Gastrocnemius medialis (tissue), 4 donors: ENCODE data around the gene GRIK4. TPM values are rescaled to one million over a fixed set of nuclear protein-coding genes. Genes with fewer than 3 reads are reported as not detected.
A peak's percentile ranks its signal among the peaks of the same experiment; 100 is the strongest.

Source experiments
- ATAC-seq, 2 donors: fragments of 150-250 bp; one replicate each; pipeline ENCODE4 v1.9.1; 2016
- DNase-seq, 2 donors: peaks; one replicate each; pipeline ENCODE4 v3.0.0-alpha.2; 2019
- H3K27ac ChIP-seq, 4 donors: fragments of 200-600 bp; sonication (generic); 1 replicate in 1 of 4; 2 replicates in 3 of 4; pipeline ENCODE4 v1.5.1; 2016 to 2018; ENCODE audit warnings: mild to moderate bottlenecking in 2 of 4, moderate library complexity in 1 of 4
- H3K27me3 ChIP-seq, 3 donors: fragments of 200-600 bp; sonication (generic) in 2 of 3; 1 replicate in 1 of 3; 2 replicates in 2 of 3; pipeline versions ENCODE4 v1.5.1 to v1.6.0; 2016 to 2019; ENCODE audit warnings: mild to moderate bottlenecking in 1 of 3, moderate library complexity in 1 of 3
- H3K36me3 ChIP-seq, 2 donors: fragments of 200-600 bp; sonication (generic) in 1 of 2; one replicate each; pipeline ENCODE4 v1.5.1; 2017 to 2018
- H3K4me1 ChIP-seq, 2 donors: fragments of 200-600 bp; sonication (generic) in 1 of 2; one replicate each; pipeline ENCODE4 v1.5.1; 2016 to 2017; ENCODE audit warnings: mild to moderate bottlenecking in 2 of 2
- H3K4me3 ChIP-seq, 4 donors: fragments of 200-600 bp; sonication (generic) in 3 of 4; 1 replicate in 1 of 4; 2 replicates in 3 of 4; pipeline ENCODE4 v1.5.1; 2016 to 2019; ENCODE audit warnings: mild to moderate bottlenecking in 2 of 4
- H3K9me3 ChIP-seq, 3 donors: fragments of 200-600 bp; sonication (generic) in 2 of 3; 1 replicate in 1 of 3; 2 replicates in 2 of 3; pipeline ENCODE4 v1.5.1; 2016 to 2019
- POLR2A ChIP-seq, 2 donors: fragments of 450-650 bp; IDR thresholded peaks; one replicate each; pipeline ENCODE4 v1.6.1; 2017; ENCODE audit warnings: antibody characterized with exemption in 2 of 2, mild to moderate bottlenecking in 2 of 2, moderate library complexity in 2 of 2
- in situ Hi-C, 4 donors: fragments of 200-750 bp; cut with MboI; loops; one replicate each; pipeline versions ENCODE4 v1.15.0 to v1.8.0; 2017; ENCODE audit warnings: low sequenced_read_pairs in 4 of 4
- intact Hi-C: fragments of 100-400 bp; cut with DNase I; formaldehyde crosslinking; loops from one replicate; pipeline ENCODE4 v1.15.1; 2023; ENCODE audit warnings: low total_unique reads
- total RNA-seq, 4 donors: library from RNA; depleted of rRNA; stranded (reverse); fragments of >200 nt; gene quantifications; one replicate each; pipeline versions ENCODE4 v1.1.0 to v1.2.3, GENCODE V29; 2016
- TF ChIP-seq, protein P1 (sequence below), 5 experiments: fragments of 450-650 bp in 3 of 5; fragments of 200-600 bp in 2 of 5; sonication (generic) in 2 of 5; IDR thresholded peaks in 4 of 5; conservative IDR thresholded peaks in 1 of 5; 1 replicate in 4 of 5; 2 replicates in 1 of 5; pipeline ENCODE4 v1.5.1; 2016 to 2019; ENCODE audit warnings: antibody characterized with exemption in 5 of 5, mild to moderate bottlenecking in 3 of 5, moderate library complexity in 3 of 5

The GRIK4 gene
- total RNA-seq, 4 donors from 2014 or later: 0.42 TPM; not detected in 3

DNA sequence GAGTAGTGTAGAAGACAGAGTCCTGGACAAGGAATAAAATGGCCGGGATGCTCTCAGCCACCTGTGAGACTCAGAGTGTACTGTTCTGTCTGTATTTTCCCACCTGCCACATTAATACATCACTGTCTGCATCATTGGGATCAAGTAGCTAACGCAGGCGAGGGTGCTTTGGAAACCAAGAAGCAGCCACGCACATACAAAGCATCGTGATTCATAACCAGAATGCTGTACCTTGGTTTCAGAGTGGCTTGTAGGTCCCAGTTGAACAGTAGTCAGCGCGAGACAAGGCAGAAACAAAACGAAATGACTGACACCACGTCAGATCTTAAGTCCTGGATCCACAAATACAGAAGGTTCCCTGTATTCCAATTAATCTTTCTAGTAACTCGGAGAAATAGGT lies 198.3 kb downstream of the GRIK4 start:
- Histone ChIP-seq H3K4me1 (no peaks in the 10 kb centered on the region), H3K9me3 (peaks cover 0 to 7% (median 0%) of the 10 kb centered on the region in 3 donors), H3K27ac (no peak overlapping the region), H3K27me3 (peaks cover 0 to 5% (median 0%) of the 10 kb centered on the region in 3 donors), H3K36me3 (no peaks in the 10 kb centered on the region), H3K4me3 (no peak overlapping the region)
- TF ChIP-seq, protein P1, sequence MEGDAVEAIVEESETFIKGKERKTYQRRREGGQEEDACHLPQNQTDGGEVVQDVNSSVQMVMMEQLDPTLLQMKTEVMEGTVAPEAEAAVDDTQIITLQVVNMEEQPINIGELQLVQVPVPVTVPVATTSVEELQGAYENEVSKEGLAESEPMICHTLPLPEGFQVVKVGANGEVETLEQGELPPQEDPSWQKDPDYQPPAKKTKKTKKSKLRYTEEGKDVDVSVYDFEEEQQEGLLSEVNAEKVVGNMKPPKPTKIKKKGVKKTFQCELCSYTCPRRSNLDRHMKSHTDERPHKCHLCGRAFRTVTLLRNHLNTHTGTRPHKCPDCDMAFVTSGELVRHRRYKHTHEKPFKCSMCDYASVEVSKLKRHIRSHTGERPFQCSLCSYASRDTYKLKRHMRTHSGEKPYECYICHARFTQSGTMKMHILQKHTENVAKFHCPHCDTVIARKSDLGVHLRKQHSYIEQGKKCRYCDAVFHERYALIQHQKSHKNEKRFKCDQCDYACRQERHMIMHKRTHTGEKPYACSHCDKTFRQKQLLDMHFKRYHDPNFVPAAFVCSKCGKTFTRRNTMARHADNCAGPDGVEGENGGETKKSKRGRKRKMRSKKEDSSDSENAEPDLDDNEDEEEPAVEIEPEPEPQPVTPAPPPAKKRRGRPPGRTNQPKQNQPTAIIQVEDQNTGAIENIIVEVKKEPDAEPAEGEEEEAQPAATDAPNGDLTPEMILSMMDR (IDR thresholded peaks at IDR 0.05 in 4 of 5, conservative IDR thresholded peaks at IDR 0.05 in 1 of 5): no peak
- no peak for TF ChIP-seq POLR2A (IDR thresholded peaks at IDR 0.05)
- DNase-seq (no peak), ATAC-seq (no peak)
- in situ Hi-C loops: no loop called here
- intact Hi-C loops: no loop called here

- intact Hi-C loops (no loop called here), in situ Hi-C loops (no loop called here)
- ATAC-seq (peak in 1 of 2 donors; percentile 42), DNase-seq (peak in 1 of 2 donors; percentile 31)
- no peak overlapping the region for H3K4me3 ChIP-seq
- peaks cover 0 to 5% (median 2%) of the 10 kb centered on the region in 3 donors for H3K27me3 ChIP-seq
- H3K36me3 ChIP-seq: no peaks in the 10 kb centered on the region
- no peaks in the 10 kb centered on the region for H3K4me1 ChIP-seq
- TF ChIP-seq POLR2A (IDR thresholded peaks at IDR 0.05): no peak
- TF ChIP-seq, protein P1 (IDR thresholded peaks at IDR 0.05 in 4 of 5, conservative IDR thresholded peaks at IDR 0.05 in 1 of 5): no peak
- no peak overlapping the region for H3K27ac ChIP-seq
- no peaks in the 10 kb centered on the region for H3K9me3 ChIP-seq
Observed at GRCh38 chr11:120710354-120711131, 199.0 kb downstream of the GRIK4 start.

DNA sequence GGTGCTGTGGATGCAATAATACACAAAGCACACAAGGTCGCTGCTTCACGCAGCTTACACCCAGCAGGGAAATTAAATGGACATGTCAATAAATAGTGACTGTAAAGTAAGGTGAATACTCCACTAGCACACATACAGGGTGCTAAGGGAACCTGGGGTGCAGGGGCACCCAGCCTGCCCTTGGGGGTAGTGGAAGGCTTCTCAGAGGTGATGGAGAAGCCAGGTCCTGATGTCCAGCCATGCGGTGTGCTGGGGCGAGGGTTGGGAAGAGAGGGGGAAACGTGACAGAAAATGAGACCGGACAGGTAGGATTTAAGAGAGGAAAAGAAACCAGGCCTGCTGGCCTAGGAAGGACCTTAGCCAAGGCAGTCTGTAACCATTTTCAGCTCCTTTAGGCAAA lies 200.5 kb downstream of the GRIK4 start:
- in situ Hi-C loops: no loop called here
- Histone ChIP-seq H3K36me3 (no peaks in the 10 kb centered on the region), H3K9me3 (no peaks in the 10 kb centered on the region), H3K27me3 (peaks cover 0 to 5% (median 4%) of the 10 kb centered on the region in 3 donors), H3K4me1 (no peaks in the 10 kb centered on the region), H3K27ac (no peak overlapping the region), H3K4me3 (no peak overlapping the region)
- intact Hi-C loops: no loop called here
- ATAC-seq (no peak), DNase-seq (no peak)
- TF ChIP-seq, protein P1 (IDR thresholded peaks at IDR 0.05 in 4 of 5, conservative IDR thresholded peaks at IDR 0.05 in 1 of 5): no peak
- TF ChIP-seq POLR2A (IDR thresholded peaks at IDR 0.05): no peak

DNA sequence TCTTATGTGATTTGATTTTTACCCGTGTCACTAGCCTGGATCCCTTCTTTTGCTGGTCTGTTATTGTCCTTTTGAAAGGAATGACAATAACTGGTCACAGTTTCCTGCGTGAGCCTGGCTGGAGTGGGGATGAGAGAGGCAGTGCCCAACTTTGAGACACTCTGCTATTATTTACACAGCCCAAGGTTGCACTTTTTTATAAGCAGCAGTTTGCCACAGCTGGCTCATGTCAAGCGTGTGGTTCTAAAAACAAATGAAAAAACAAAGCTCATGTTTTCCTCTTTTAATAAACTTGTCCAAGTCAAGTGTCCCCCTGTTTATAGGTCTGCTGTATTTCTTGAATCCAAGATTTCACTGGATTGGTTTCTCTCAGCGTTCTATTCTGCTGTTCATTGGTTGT lies 201.3 kb downstream of the GRIK4 start:
- Histone ChIP-seq H3K27me3 (peaks cover 0 to 4% (median 4%) of the 10 kb centered on the region in 3 donors), H3K27ac (no peak overlapping the region), H3K4me1 (no peaks in the 10 kb centered on the region), H3K36me3 (no peaks in the 10 kb centered on the region), H3K9me3 (no peaks in the 10 kb centered on the region), H3K4me3 (no peak overlapping the region)
- in situ Hi-C loops: no loop called here
- DNase-seq (no peak), ATAC-seq (no peak)
- TF ChIP-seq POLR2A (IDR thresholded peaks at IDR 0.05): no peak
- TF ChIP-seq, protein P1 (IDR thresholded peaks at IDR 0.05 in 4 of 5, conservative IDR thresholded peaks at IDR 0.05 in 1 of 5): no peak
- intact Hi-C loops: no loop called here
